Suprapubic skin (tissue), 4 donors: Measurements from ENCODE around the gene SH3PXD2B.

ENCODE experiments used
- CTCF ChIP-seq, 2 donors: fragments of 200-600 bp in 1 of 2; fragments of 450-650 bp in 1 of 2; sonication (generic) in 1 of 2; IDR thresholded peaks; one replicate each; pipeline ENCODE4 v1.5.1; 2016 to 2019; ENCODE audit warnings: antibody characterized with exemption in 2 of 2, mild to moderate bottlenecking in 1 of 2, moderate library complexity in 1 of 2
- POLR2A ChIP-seq, 2 donors: fragments of 450-650 bp; IDR thresholded peaks; one replicate each; pipeline ENCODE4 v1.6.1; 2017; ENCODE audit warnings: antibody characterized with exemption in 2 of 2, mild to moderate bottlenecking in 2 of 2, moderate library complexity in 2 of 2
- POLR2AphosphoS5 ChIP-seq, 3 donors: sonication (generic); formaldehyde crosslinking; IDR thresholded peaks; one replicate each; pipeline ENCODE4 v1.6.1; 2017; ENCODE audit warnings: antibody characterized with exemption in 3 of 3

GRCh38 chr5:172428224-172429166 is 25.8 kb downstream of the SH3PXD2B start:
- TF ChIP-seq CTCF (IDR thresholded peaks at IDR 0.05) (no peak), POLR2AphosphoS5 (IDR thresholded peaks at IDR 0.05) (no peak), POLR2A (IDR thresholded peaks at IDR 0.05) (no peak)
